DND-41 (cell line): ENCODE results near the gene HCN2.

Experiments used
- ATAC-seq: fragments of 200-7000 bp; cut with Tn5 transposase; 3 replicates; pipeline ENCODE4 v1.9.1; 2021; ENCODE audit warnings: low read depth; ENCODE audit not compliant: insufficient read depth
- DNase-seq: peaks from one replicate; pipeline ENCODE4 v3.0.0-alpha.2; 2020
- H2AFZ ChIP-seq: 2 replicates; pipeline ENCODE4 v1.6.0; 2012; ENCODE audit warnings: low read depth, low read length
- H3K27ac ChIP-seq: 2 replicates; pipeline ENCODE4 v1.5.1; 2012; ENCODE audit warnings: low read length, inconsistent platforms
- H3K27me3 ChIP-seq: fragments of 200-600 bp; sonication (generic); 2 replicates; pipeline ENCODE4 v1.6.0; 2012; ENCODE audit warnings: low read length, mild to moderate bottlenecking, inconsistent platforms; ENCODE audit not compliant: insufficient read depth, poor library complexity
- H3K36me3 ChIP-seq: 2 replicates; pipeline ENCODE4 v1.5.1; 2012; ENCODE audit warnings: low read length, inconsistent platforms; ENCODE audit not compliant: insufficient read depth
- H3K4me1 ChIP-seq: 2 replicates; pipeline ENCODE4 v1.5.1; 2012; ENCODE audit warnings: mild to moderate bottlenecking, low read length; ENCODE audit not compliant: insufficient read depth
- H3K4me2 ChIP-seq: 2 replicates; pipeline ENCODE4 v1.6.0; 2012; ENCODE audit warnings: mild to moderate bottlenecking, moderate library complexity, low read length, inconsistent platforms; ENCODE audit not compliant: insufficient read depth
- H3K4me3 ChIP-seq, 2 experiments: fragments of 200-600 bp in 1 of 2; shearing (Covaris generic) in 1 of 2; 2 replicates each; pipeline ENCODE4 v1.5.1; 2012 to 2016; ENCODE audit warnings: inconsistent platforms in 2 of 2, low read length in 2 of 2, mild to moderate bottlenecking in 2 of 2, low read depth in 1 of 2, moderate library complexity in 1 of 2
- H3K79me2 ChIP-seq: 2 replicates; pipeline ENCODE4 v1.6.0; 2012; ENCODE audit warnings: low read length, inconsistent platforms; ENCODE audit not compliant: insufficient read depth
- H3K9ac ChIP-seq: 2 replicates; pipeline ENCODE4 v1.6.0; 2012; ENCODE audit warnings: low read depth, mild to moderate bottlenecking, inconsistent platforms, low read length, moderate library complexity
- H3K9me3 ChIP-seq: 2 replicates; pipeline ENCODE4 v1.5.1; 2012; ENCODE audit warnings: low read length, moderate library complexity, mild to moderate bottlenecking, inconsistent platforms; ENCODE audit not compliant: insufficient read depth, severe bottlenecking
- H4K20me1 ChIP-seq: 2 replicates; pipeline ENCODE4 v1.6.0; 2012; ENCODE audit warnings: low read length; ENCODE audit not compliant: insufficient read depth
- CTCF ChIP-seq: IDR thresholded peaks from 2 replicates; pipeline ENCODE4 v1.5.1; 2012; ENCODE audit warnings: borderline replicate concordance, low read length, moderate library complexity, mild to moderate bottlenecking; ENCODE audit not compliant: poor library complexity, severe bottlenecking; ENCODE audit errors: extremely low read depth
- EZH2 ChIP-seq: IDR thresholded peaks from 3 replicates; pipeline ENCODE4 v1.6.1; 2012; ENCODE audit warnings: borderline replicate concordance, low read depth, mild to moderate bottlenecking, moderate library complexity, low read length, inconsistent platforms; ENCODE audit not compliant: severe bottlenecking

Gene HCN2

DNA sequence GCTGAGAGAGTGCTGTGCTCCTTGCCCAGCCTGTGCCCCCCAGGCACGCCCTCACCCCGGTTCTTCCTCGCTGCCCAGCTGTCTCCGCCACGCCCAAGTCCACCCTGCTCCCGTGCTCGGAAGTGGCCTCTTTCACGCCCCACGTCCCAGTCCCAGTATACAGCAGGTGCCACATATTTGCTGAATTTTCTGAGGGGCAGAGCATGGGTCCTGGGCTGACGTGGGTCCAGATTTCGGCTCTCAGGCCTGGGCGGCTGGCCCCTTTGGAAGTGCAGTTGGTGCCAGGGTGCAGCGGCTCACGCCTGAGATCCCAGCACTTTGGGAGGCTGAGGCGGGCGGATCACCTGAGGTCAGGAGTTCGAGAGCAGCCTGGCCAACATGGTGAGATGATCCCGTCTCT lies 3.4 kb downstream of the HCN2 start:
- H3K4me1 ChIP-seq = peaks cover 6% of the 10 kb centered on the region
- DNase-seq (no peak), ATAC-seq (no peak)
- H3K4me2 ChIP-seq = no peak overlapping the region
- H3K9ac ChIP-seq = no peak overlapping the region
- H3K27ac ChIP-seq = no peak overlapping the region
- no peak overlapping the region for H2AFZ ChIP-seq
- TF ChIP-seq EZH2 (no peak), CTCF (no peak)
- H3K4me3 ChIP-seq = no peak overlapping the region
- H3K36me3 ChIP-seq = no peaks in the 10 kb centered on the region
- H3K27me3 ChIP-seq = peaks cover 8% of the 10 kb centered on the region
- H3K79me2 ChIP-seq = no peaks in the 10 kb centered on the region
- no peaks in the 10 kb centered on the region for H3K9me3 ChIP-seq
- peaks cover 18% of the 10 kb centered on the region for H4K20me1 ChIP-seq

GRCh38 chr19:593505-593904 lies 3.8 kb downstream of the HCN2 start:
- Histone ChIP-seq H3K27me3 (peaks cover 6% of the 10 kb centered on the region), H3K9me3 (no peaks in the 10 kb centered on the region), H2AFZ (no peak overlapping the region), H3K9ac (no peak overlapping the region), H3K27ac (no peak overlapping the region), H3K4me1 (peaks cover 3% of the 10 kb centered on the region), H3K36me3 (no peaks in the 10 kb centered on the region), H4K20me1 (peaks cover 16% of the 10 kb centered on the region), H3K4me3 (no peak overlapping the region), H3K4me2 (no peak overlapping the region), H3K79me2 (no peaks in the 10 kb centered on the region)
- ATAC-seq = no peak
- TF ChIP-seq EZH2 (no peak), CTCF (no peak)
- no peak for DNase-seq

DNA sequence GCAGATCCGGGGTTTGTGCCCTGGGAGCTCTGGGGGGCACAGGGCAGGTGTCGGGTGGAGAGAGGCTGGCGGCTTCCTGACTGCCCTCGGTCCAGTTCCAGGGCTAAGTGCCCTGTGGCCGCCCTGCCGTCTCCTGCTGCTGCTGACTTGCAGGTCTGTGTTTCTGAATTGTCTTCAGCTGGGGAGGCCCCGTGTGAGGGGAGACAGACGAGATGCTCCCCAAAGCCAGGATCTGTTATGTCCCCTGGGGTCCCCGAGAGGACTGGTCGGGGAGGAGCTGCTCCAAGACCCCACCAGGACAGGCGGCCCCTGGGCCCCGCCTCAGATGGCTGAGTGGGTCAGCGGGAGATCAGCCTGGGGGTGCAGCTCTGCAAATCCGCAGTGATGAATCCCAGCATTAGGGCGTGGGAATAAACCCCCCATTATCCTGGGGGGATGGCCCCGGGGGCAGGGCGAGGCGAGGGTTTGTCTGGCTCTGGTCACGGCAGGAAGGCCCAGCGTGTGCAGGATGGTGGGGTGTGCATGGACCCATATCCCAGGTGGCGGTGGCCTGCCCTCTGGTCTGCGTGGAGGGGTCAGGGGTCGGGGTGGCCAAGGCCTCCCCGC lies 4.7 kb downstream of the HCN2 start:
- H3K36me3 ChIP-seq = no peaks in the 10 kb centered on the region
- H3K4me3 ChIP-seq = no peak overlapping the region
- no peak overlapping the region for H3K9ac ChIP-seq
- H3K27ac ChIP-seq = no peak overlapping the region
- H3K9me3 ChIP-seq = no peaks in the 10 kb centered on the region
- H3K4me2 ChIP-seq = no peak overlapping the region
- peaks cover 10% of the 10 kb centered on the region; the same call in 1 of the 2 replicates for H4K20me1 ChIP-seq
- DNase-seq (no peak), ATAC-seq (no peak)
- no peaks in the 10 kb centered on the region for H3K79me2 ChIP-seq
- TF ChIP-seq EZH2 = no peak
- TF ChIP-seq CTCF = no peak
- no peak overlapping the region for H2AFZ ChIP-seq
- H3K27me3 ChIP-seq = no peaks in the 10 kb centered on the region
- H3K4me1 ChIP-seq = no peaks in the 10 kb centered on the region
